CD4-positive, alpha-beta T cell (primary cell): ENCODE data around the gene CLEC20A. TPM values are rescaled to one million over a fixed set of nuclear protein-coding genes. Genes with fewer than 3 reads are reported as not detected.

Experiments used
- ATAC-seq: fragments of 200-7000 bp; cut with Tn5 transposase; one replicate; pipeline ENCODE4 v1.10.0; 2022; ENCODE audit warnings: mild to moderate bottlenecking; ENCODE audit not compliant: poor library complexity
- CTCF ChIA-PET: fragments of 350-600 bp; sonication (Branson Sonifier 250); formaldehyde crosslinking; loops from one replicate; lab custom pipeline; 2021; ENCODE audit warnings: antibody characterized with exemption, inconsistent platforms; lab: Charles Lee
- POLR2A ChIA-PET: fragments of 350-600 bp; sonication (Branson Sonifier 250); formaldehyde crosslinking; loops from one replicate; lab custom pipeline; 2021; ENCODE audit warnings: antibody characterized with exemption, inconsistent platforms; lab: Charles Lee
- DNase-seq, 14 experiments: peaks; one replicate each; pipeline ENCODE4 v3.0.0-alpha.2; 2013 to 2020; ENCODE audit warnings: mixed read lengths in 2 of 14
- H3K27ac ChIP-seq, 2 donors: one replicate each; pipeline versions ENCODE4 v1.5.1 to v1.7.0; 2013; ENCODE audit warnings: low read length in 2 of 2, low read depth in 1 of 2, mild to moderate bottlenecking in 1 of 2
- H3K27me3 ChIP-seq, 2 experiments: 1 replicate in 1 of 2; 2 replicates in 1 of 2; pipeline versions ENCODE4 v1.6.1 to v1.7.0; 2013; ENCODE audit warnings: low read length in 2 of 2, control low read depth in 1 of 2, mild to moderate bottlenecking in 1 of 2, moderate library complexity in 1 of 2; ENCODE audit not compliant: insufficient read depth in 2 of 2, control insufficient read depth in 1 of 2
- H3K36me3 ChIP-seq: one replicate; pipeline ENCODE4 v1.6.1; 2013; ENCODE audit warnings: low read length, control low read depth; ENCODE audit not compliant: insufficient read depth
- H3K4me1 ChIP-seq: one replicate; pipeline ENCODE4 v1.6.1; 2013; ENCODE audit warnings: low read length, control low read depth; ENCODE audit not compliant: insufficient read depth
- H3K4me3 ChIP-seq: one replicate; pipeline ENCODE4 v1.5.1; 2013; ENCODE audit warnings: mild to moderate bottlenecking, low read length, moderate library complexity
- H3K9me3 ChIP-seq, 2 experiments: 1 replicate in 1 of 2; 2 replicates in 1 of 2; pipeline versions ENCODE4 v1.6.1 to v1.7.0; 2013; ENCODE audit warnings: low read length in 2 of 2, mild to moderate bottlenecking in 2 of 2, control low read depth in 1 of 2, moderate library complexity in 1 of 2; ENCODE audit not compliant: control insufficient read depth in 1 of 2, insufficient read depth in 1 of 2
- H3K27ac Mint-ChIP-seq: one replicate; pipeline ENCODE4 v1.8.0; 2020; ENCODE audit warnings: mixed read lengths
- H3K27me3 Mint-ChIP-seq: one replicate; pipeline ENCODE4 v1.8.0; 2021; ENCODE audit warnings: mixed read lengths
- H3K36me3 Mint-ChIP-seq: one replicate; pipeline ENCODE4 v1.8.0; 2021; ENCODE audit warnings: low read depth, mixed read lengths
- H3K4me1 Mint-ChIP-seq: one replicate; pipeline ENCODE4 v1.8.0; 2021; ENCODE audit warnings: low read depth, mixed read lengths
- H3K4me3 Mint-ChIP-seq: one replicate; pipeline ENCODE4 v1.8.0; 2020; ENCODE audit warnings: mild to moderate bottlenecking, mixed read lengths
- H3K9me3 Mint-ChIP-seq: one replicate; pipeline ENCODE4 v1.8.0; 2020; ENCODE audit warnings: mixed read lengths
- CTCF ChIP-seq: fragments of 200-600 bp; IDR thresholded peaks from one replicate; pipeline ENCODE4 v1.8.0; 2022; ENCODE audit warnings: antibody characterized with exemption, mild to moderate bottlenecking
- intact Hi-C, 2 experiments: fragments of 100-400 bp; cut with DNase I in 1 of 2; cut with micrococcal nuclease in 1 of 2; formaldehyde crosslinking; loops; one replicate each; pipeline versions ENCODE4 v1.15.1 to v1.9.0; 2023 to 2025; cut with DNase I, micrococcal nuclease
- total RNA-seq, 174 experiments: library from RNA in 2 of 174; stranded (reverse) in 2 of 174; gene quantifications; one replicate each; pipeline ENCODE4 v1.2.3 and lab custom pipeline; 2021 to 2026

The CLEC20A gene
- total RNA-seq, 2 experiments from 2014 or later, result not detected

GRCh38 chr1:178520803-178521202, 24.0 kb upstream of the CLEC20A start:
- intact Hi-C loops, result no loop called here
- no peak for DNase-seq
- no peak for ATAC-seq
- ChIA-PET POLR2A (no interaction called here), CTCF (no interaction called here)
- Histone ChIP-seq H3K9me3 (no peaks in the 10 kb centered on the region), H3K27me3 (no peaks in the 10 kb centered on the region), H3K4me1 (no peaks in the 10 kb centered on the region), H3K36me3 (no peaks in the 10 kb centered on the region), H3K27ac (no peak overlapping the region), H3K4me3 (no peak overlapping the region)
- Mint-ChIP-seq H3K4me3 (no peak overlapping the region), H3K9me3 (no peaks in the 10 kb centered on the region), H3K27ac (no peak overlapping the region), H3K27me3 (no peaks in the 10 kb centered on the region), H3K36me3 (no peaks in the 10 kb centered on the region), H3K4me1 (no peaks in the 10 kb centered on the region)
- TF ChIP-seq CTCF, result no peak

- Mint-ChIP-seq H3K4me3 (no peak overlapping the region), H3K36me3 (no peaks in the 10 kb centered on the region), H3K9me3 (no peaks in the 10 kb centered on the region), H3K27ac (no peak overlapping the region), H3K4me1 (no peaks in the 10 kb centered on the region), H3K27me3 (no peaks in the 10 kb centered on the region)
- intact Hi-C loops, result no loop called here
- no peaks in the 10 kb centered on the region for H3K36me3 ChIP-seq
- H3K27ac ChIP-seq, result no peak overlapping the region
- no peak for TF ChIP-seq CTCF
- ChIA-PET CTCF (no interaction called here), POLR2A (no interaction called here)
- no peaks in the 10 kb centered on the region for H3K4me1 ChIP-seq
- no peak overlapping the region for H3K4me3 ChIP-seq
- H3K27me3 ChIP-seq, result no peaks in the 10 kb centered on the region
- no peak for DNase-seq
- no peak for ATAC-seq
- H3K9me3 ChIP-seq, result no peaks in the 10 kb centered on the region
Measured at GRCh38 chr1:178518894-178519293, 22.1 kb upstream of the CLEC20A start.

GRCh38 chr1:178516110-178516509, 19.3 kb upstream of the CLEC20A start:
- no peaks in the 10 kb centered on the region for H3K9me3 Mint-ChIP-seq
- Histone ChIP-seq H3K27me3 (no peaks in the 10 kb centered on the region), H3K36me3 (no peaks in the 10 kb centered on the region), H3K27ac (no peak overlapping the region), H3K4me1 (no peaks in the 10 kb centered on the region), H3K4me3 (no peak overlapping the region), H3K9me3 (no peaks in the 10 kb centered on the region)
- H3K4me3 Mint-ChIP-seq, result no peak overlapping the region
- CTCF ChIA-PET, result no interaction called here
- intact Hi-C loops, result no loop called here
- no peak for TF ChIP-seq CTCF
- H3K36me3 Mint-ChIP-seq, result no peaks in the 10 kb centered on the region
- no peak overlapping the region for H3K27ac Mint-ChIP-seq
- H3K27me3 Mint-ChIP-seq, result no peaks in the 10 kb centered on the region
- DNase-seq (no peak), ATAC-seq (no peak)
- POLR2A ChIA-PET, result no interaction called here
- H3K4me1 Mint-ChIP-seq, result no peaks in the 10 kb centered on the region
